Measurements from ENCODE around the gene CD300LF. TPM values are rescaled to one million over a fixed set of nuclear protein-coding genes. Genes with fewer than 3 reads are reported as not detected.

Gene CD300LF
- polyA plus RNA-seq, 3 donors: 112 to 184 (median 175) TPM

- peaks cover 0 to 2% (median 0%) of the 10 kb centered on the region in 7 donors for H3K9me3 Mint-ChIP-seq
- WGBS (ENCODE audit: insufficient coverage): 80% methylated on average over 2 of the region's 10 CpGs
- Histone ChIP-seq H3K27ac (ENCODE audit: low read depth in 1 of 2, low read length in 2 of 2) (no peak overlapping the region), H4K20me1 (ENCODE audit: insufficient read depth, low read length) (peaks cover 100% of the 10 kb centered on the region), H3K4me1 (ENCODE audit: control insufficient read depth in 1 of 2, insufficient read depth in 2 of 2, low read length in 2 of 2) (peaks cover 39 to 49% of the 10 kb centered on the region in 2 donors), H3K27me3 (ENCODE audit: control insufficient read depth in 2 of 2, insufficient read depth in 2 of 2, low read length in 2 of 2) (no peaks in the 10 kb centered on the region), H2AFZ (ENCODE audit: insufficient read depth, low read depth, low read length, poor library complexity, severe bottlenecking) (no peak overlapping the region), H3K79me2 (ENCODE audit: insufficient read depth, low read length) (peaks cover 100% of the 10 kb centered on the region), H3K9me3 (replicated peaks in 1 of 2; ENCODE audit: control insufficient read depth in 1 of 2, insufficient read depth in 1 of 2, low read length in 2 of 2) (no peaks in the 10 kb centered on the region), H3K36me3 (replicated peaks in 1 of 2; ENCODE audit: control insufficient read depth in 1 of 2, insufficient read depth in 2 of 2, low read length in 2 of 2) (peaks cover 24 to 37% of the 10 kb centered on the region in 2 donors), H3K9ac (ENCODE audit: insufficient read depth, low read length, poor library complexity, severe bottlenecking) (peak overlapping the region; percentile 17), H3K4me3 (replicated peaks in 1 of 3; ENCODE audit: low read depth in 2 of 3, low read length in 3 of 3) (peak overlapping the region in 1 of 3 experiments; percentile 48), H3K4me2 (replicated peaks; ENCODE audit: extremely low read depth, low read length, poor library complexity, severe bottlenecking) (peak overlapping the region; percentile 65)
- TF ChIP-seq CTCF (IDR thresholded peaks at IDR 0.05): no peak
- H3K27ac Mint-ChIP-seq: peak overlapping the region in 2 of 7 donors; percentile 23 to 60
- peaks cover 0 to 2% (median 1%) of the 10 kb centered on the region in 3 donors for H3K27me3 Mint-ChIP-seq (ENCODE audit: low read depth in 3 of 3)
- intact Hi-C loops (cut with micrococcal nuclease): no loop called here
- H3K4me3 Mint-ChIP-seq: peak overlapping the region in 1 of 2 donors; percentile 16
- DNase-seq: no peak
- peaks cover 22 to 49% of the 10 kb centered on the region in 2 donors for H3K36me3 Mint-ChIP-seq
- peaks cover 58% of the 10 kb centered on the region for H3K4me1 Mint-ChIP-seq
Measured at GRCh38 chr17:74759941-74760340, 47.2 kb upstream of the CD300LF start.

GRCh38 chr17:74759243-74759801 lies 46.6 kb upstream of the CD300LF start:
- intact Hi-C loops (cut with micrococcal nuclease): no loop called here
- Histone ChIP-seq H3K4me3 (replicated peaks in 1 of 3; ENCODE audit: low read depth in 2 of 3, low read length in 3 of 3) (peak overlapping the region in 1 of 3 experiments; percentile 48), H3K36me3 (replicated peaks in 1 of 2; ENCODE audit: control insufficient read depth in 1 of 2, insufficient read depth in 2 of 2, low read length in 2 of 2) (peaks cover 21 to 36% of the 10 kb centered on the region in 2 donors), H3K79me2 (ENCODE audit: insufficient read depth, low read length) (peaks cover 100% of the 10 kb centered on the region), H3K9ac (ENCODE audit: insufficient read depth, low read length, poor library complexity, severe bottlenecking) (peak overlapping the region; percentile 17), H3K27me3 (ENCODE audit: control insufficient read depth in 2 of 2, insufficient read depth in 2 of 2, low read length in 2 of 2) (no peaks in the 10 kb centered on the region), H2AFZ (ENCODE audit: insufficient read depth, low read depth, low read length, poor library complexity, severe bottlenecking) (no peak overlapping the region), H3K9me3 (replicated peaks in 1 of 2; ENCODE audit: control insufficient read depth in 1 of 2, insufficient read depth in 1 of 2, low read length in 2 of 2) (no peaks in the 10 kb centered on the region), H3K27ac (ENCODE audit: low read depth in 1 of 2, low read length in 2 of 2) (no peak overlapping the region), H4K20me1 (ENCODE audit: insufficient read depth, low read length) (peaks cover 100% of the 10 kb centered on the region), H3K4me2 (replicated peaks; ENCODE audit: extremely low read depth, low read length, poor library complexity, severe bottlenecking) (peak overlapping the region; percentile 65), H3K4me1 (ENCODE audit: control insufficient read depth in 1 of 2, insufficient read depth in 2 of 2, low read length in 2 of 2) (peaks cover 39 to 49% of the 10 kb centered on the region in 2 donors)
- peaks cover 0 to 2% (median 1%) of the 10 kb centered on the region in 3 donors for H3K27me3 Mint-ChIP-seq (ENCODE audit: low read depth in 3 of 3)
- H3K4me3 Mint-ChIP-seq: peak overlapping the region; percentile 49 to 67
- peaks cover 20 to 49% of the 10 kb centered on the region in 2 donors for H3K36me3 Mint-ChIP-seq
- peak overlapping the region in 1 of 7 donors; percentile 37 for H3K27ac Mint-ChIP-seq
- WGBS (ENCODE audit: insufficient coverage): 3% methylated on average over 3 of the region's 9 CpGs
- no peak for TF ChIP-seq CTCF (IDR thresholded peaks at IDR 0.05)
- peaks cover 61% of the 10 kb centered on the region for H3K4me1 Mint-ChIP-seq
- H3K9me3 Mint-ChIP-seq: no peaks in the 10 kb centered on the region
- no peak for DNase-seq

Measured in CD14-positive monocyte (primary cell).